Upper lobe of left lung (tissue), 6 donors: Measurements from ENCODE around the gene ENAH. TPM values are rescaled to one million over a fixed set of nuclear protein-coding genes. Genes with fewer than 3 reads are reported as not detected.

Experiments
- ATAC-seq, 2 donors: fragments of 200-7000 bp; cut with Tn5 transposase; one replicate each; pipeline ENCODE4 v1.9.1; 2022; ENCODE audit warnings: mild to moderate bottlenecking in 2 of 2, moderate library complexity in 2 of 2; ENCODE audit not compliant: low FRiP score in 2 of 2
- DNase-seq, 2 donors: peaks; one replicate each; pipeline ENCODE4 v3.0.0-alpha.2; 2019 to 2020
- H3K27ac ChIP-seq, 4 donors: fragments of 200-600 bp; sonication (generic); one replicate each; pipeline ENCODE4 v1.5.1; 2016 to 2019
- H3K27me3 ChIP-seq, 4 donors: fragments of 200-600 bp; sonication (generic); one replicate each; pipeline ENCODE4 v1.5.1; 2017 to 2019
- H3K36me3 ChIP-seq, 4 donors: fragments of 200-600 bp; sonication (generic); one replicate each; pipeline ENCODE4 v1.5.1; 2016 to 2019
- H3K4me1 ChIP-seq, 4 donors: fragments of 200-600 bp; sonication (generic); one replicate each; pipeline ENCODE4 v1.5.1; 2018 to 2019
- H3K4me3 ChIP-seq, 4 donors: fragments of 200-600 bp; sonication (generic); one replicate each; pipeline ENCODE4 v1.5.1; 2017 to 2019; ENCODE audit warnings: mild to moderate bottlenecking in 2 of 4, moderate library complexity in 1 of 4
- H3K9me3 ChIP-seq, 4 donors: fragments of 200-600 bp; sonication (generic); one replicate each; pipeline ENCODE4 v1.5.1; 2018 to 2019
- CTCF ChIP-seq, 6 experiments: fragments of 450-650 bp in 4 of 6; fragments of 200-600 bp in 2 of 6; sonication (generic) in 2 of 6; IDR thresholded peaks; one replicate each; pipeline ENCODE4 v1.5.1; 2016 to 2019; ENCODE audit warnings: antibody characterized with exemption in 6 of 6
- EP300 ChIP-seq, 4 donors: sonication (generic); formaldehyde crosslinking; IDR thresholded peaks; one replicate each; pipeline ENCODE4 v1.5.1; 2017; ENCODE audit warnings: antibody characterized with exemption in 4 of 4, control low read depth in 2 of 4
- POLR2A ChIP-seq, 4 donors: fragments of 450-650 bp; IDR thresholded peaks; one replicate each; pipeline ENCODE4 v1.5.1; 2016 to 2017; ENCODE audit warnings: antibody characterized with exemption in 4 of 4, mild to moderate bottlenecking in 2 of 4
- POLR2AphosphoS5 ChIP-seq, 2 donors: sonication (generic); formaldehyde crosslinking; IDR thresholded peaks; one replicate each; pipeline ENCODE4 v1.5.1; 2017; ENCODE audit warnings: antibody characterized with exemption in 2 of 2
- WGBS, 2 donors: methylation state at CpG; one replicate each; pipeline ENCODE4 v1.1.5; 2017 to 2018; 5-methylcytosine and 5-hydroxymethylcytosine counted together
- total RNA-seq, 6 donors: library from RNA; depleted of rRNA in 4 of 6; stranded (reverse); fragments of >200 nt in 4 of 6; gene quantifications; one replicate each; pipeline versions ENCODE4 v1.1.0 to v1.2.1, GENCODE V29; 2016 to 2021
- donor health status: DM: no; HTN: no; CAD: no; lungs with moderate emphysema.
- donor health status: DM: no; HTN: yes; CAD: no; lungs with severe emphysema.

ENAH gene
- total RNA-seq, 6 donors from 2014 or later, result 10.5 to 70.3 (median 33.8) TPM

GRCh38 chr1:225446595-225446960 lies 206.3 kb downstream of the ENAH start:
- no peaks in the 10 kb centered on the region for H3K36me3 ChIP-seq
- ATAC-seq (no peak), DNase-seq (peak in 1 of 2 donors; percentile 16)
- no peaks in the 10 kb centered on the region for H3K9me3 ChIP-seq
- no peak overlapping the region for H3K4me3 ChIP-seq
- peak overlapping the region in 1 of 4 donors; percentile 55 for H3K27ac ChIP-seq
- WGBS, 2 donors, result 68 to 89% methylated on average over 5 to 6 of the region's 7 CpGs
- no peak for TF ChIP-seq POLR2A (IDR thresholded peaks at IDR 0.05)
- TF ChIP-seq CTCF (IDR thresholded peaks at IDR 0.05), result no peak
- no peak for TF ChIP-seq EP300 (IDR thresholded peaks at IDR 0.05)
- TF ChIP-seq POLR2AphosphoS5 (IDR thresholded peaks at IDR 0.05), result no peak
- H3K27me3 ChIP-seq, result no peaks in the 10 kb centered on the region
- H3K4me1 ChIP-seq, result peaks cover 34 to 57% (median 46%) of the 10 kb centered on the region in 4 donors

- H3K36me3 ChIP-seq, result no peaks in the 10 kb centered on the region
- no peaks in the 10 kb centered on the region for H3K9me3 ChIP-seq
- no peaks in the 10 kb centered on the region for H3K27me3 ChIP-seq
- no peak overlapping the region for H3K4me3 ChIP-seq
- H3K4me1 ChIP-seq, result peaks cover 34 to 58% (median 50%) of the 10 kb centered on the region in 4 donors
- no peak for ATAC-seq
- TF ChIP-seq POLR2AphosphoS5 (IDR thresholded peaks at IDR 0.05) (no peak), POLR2A (IDR thresholded peaks at IDR 0.05) (no peak), EP300 (IDR thresholded peaks at IDR 0.05) (no peak), CTCF (IDR thresholded peaks at IDR 0.05) (no peak)
- WGBS, 2 donors, result 59 to 62% methylated on average over 9 of the region's 9 CpGs
- H3K27ac ChIP-seq, result peak overlapping the region; percentile 64 to 85 (median 82)
- DNase-seq, result peak in 1 of 2 donors; percentile 20
Measured at GRCh38 chr1:225445639-225446594, 207.0 kb downstream of the ENAH start.

- H3K27ac ChIP-seq, result peak overlapping the region in 1 of 4 donors; percentile 52
- peaks cover 26 to 55% (median 34%) of the 10 kb centered on the region in 4 donors for H3K4me1 ChIP-seq
- TF ChIP-seq CTCF (IDR thresholded peaks at IDR 0.05) (no peak), POLR2A (IDR thresholded peaks at IDR 0.05) (no peak), EP300 (IDR thresholded peaks at IDR 0.05) (no peak), POLR2AphosphoS5 (IDR thresholded peaks at IDR 0.05) (no peak)
- H3K4me3 ChIP-seq, result no peak overlapping the region
- no peak for ATAC-seq
- no peaks in the 10 kb centered on the region for H3K9me3 ChIP-seq
- WGBS, 2 donors, result 59 to 60% methylated on average over 2 to 3 of the region's 3 CpGs
- no peaks in the 10 kb centered on the region for H3K27me3 ChIP-seq
- no peak for DNase-seq
- H3K36me3 ChIP-seq, result no peaks in the 10 kb centered on the region
Measured at GRCh38 chr1:225442123-225442505, 210.8 kb downstream of the ENAH start.

GRCh38 chr1:225441314-225442122 lies 211.4 kb downstream of the ENAH start:
- no peak for ATAC-seq
- H3K27ac ChIP-seq, result peak overlapping the region in 1 of 4 donors; percentile 36
- no peaks in the 10 kb centered on the region for H3K36me3 ChIP-seq
- no peak for DNase-seq
- H3K4me1 ChIP-seq, result peaks cover 23 to 49% (median 34%) of the 10 kb centered on the region in 4 donors
- 54 to 63% methylated on average over 9 of the region's 9 CpGs for WGBS, 2 donors
- TF ChIP-seq CTCF (IDR thresholded peaks at IDR 0.05) (no peak), POLR2A (IDR thresholded peaks at IDR 0.05) (no peak), EP300 (IDR thresholded peaks at IDR 0.05) (no peak), POLR2AphosphoS5 (IDR thresholded peaks at IDR 0.05) (no peak)
- H3K27me3 ChIP-seq, result no peaks in the 10 kb centered on the region
- H3K4me3 ChIP-seq, result no peak overlapping the region
- H3K9me3 ChIP-seq, result no peaks in the 10 kb centered on the region
